GM23338 (cell line): ENCODE results near the gene BCAS3. TPM values are rescaled to one million over a fixed set of nuclear protein-coding genes. Genes with fewer than 3 reads are reported as not detected.

Source experiments
- ATAC-seq: fragments of 200-7000 bp; cut with Tn5 transposase; 3 replicates; pipeline ENCODE4 v1.9.1; 2020
- DNase-seq: peaks from one replicate; pipeline ENCODE4 v3.0.0-alpha.2; 2015; ENCODE audit warnings: low spot score
- H2AFZ ChIP-seq: fragments of 200-600 bp; sonication (generic); 2 replicates; pipeline ENCODE4 v1.8.0; 2016; ENCODE audit warnings: antibody characterized with exemption, mild to moderate bottlenecking, moderate library complexity
- H3F3A ChIP-seq: fragments of 200-600 bp; sonication (generic); replicated peaks from 2 replicates; pipeline ENCODE4 v1.8.0; 2017; ENCODE audit warnings: antibody characterized with exemption, mixed run types, low read depth
- H3K27ac ChIP-seq: fragments of 200-600 bp; sonication (generic); 2 replicates; pipeline ENCODE4 v1.6.1; 2016; ENCODE audit warnings: low read depth
- H3K27me3 ChIP-seq: fragments of 200-600 bp; sonication (generic); 2 replicates; pipeline ENCODE4 v1.8.0; 2016; ENCODE audit warnings: mild to moderate bottlenecking, mixed run types, moderate library complexity; ENCODE audit not compliant: insufficient read depth
- H3K36me3 ChIP-seq: fragments of 200-600 bp; sonication (generic); 2 replicates; pipeline ENCODE4 v1.8.0; 2016; ENCODE audit warnings: mild to moderate bottlenecking; ENCODE audit not compliant: insufficient read depth
- H3K4me1 ChIP-seq: fragments of 200-600 bp; sonication (generic); 2 replicates; pipeline ENCODE4 v1.8.0; 2016; ENCODE audit warnings: mild to moderate bottlenecking, moderate library complexity; ENCODE audit not compliant: insufficient read depth
- H3K4me2 ChIP-seq: fragments of 200-600 bp; sonication (generic); 2 replicates; pipeline ENCODE4 v1.7.1; 2017; ENCODE audit warnings: mixed run types
- H3K4me3 ChIP-seq: fragments of 200-600 bp; sonication (generic); 2 replicates; pipeline ENCODE4 v1.6.1; 2016; ENCODE audit warnings: mixed run types
- H3K79me2 ChIP-seq: fragments of 200-600 bp; sonication (generic); replicated peaks from 2 replicates; pipeline ENCODE4 v1.8.0; 2017; ENCODE audit warnings: mild to moderate bottlenecking; ENCODE audit not compliant: insufficient read depth
- H3K9me2 ChIP-seq: fragments of 200-600 bp; sonication (generic); 2 replicates; pipeline ENCODE4 v1.8.0; 2017; ENCODE audit not compliant: insufficient read depth
- H4K20me1 ChIP-seq: fragments of 200-600 bp; sonication (generic); replicated peaks from 2 replicates; pipeline ENCODE4 v1.8.0; 2017; ENCODE audit warnings: mild to moderate bottlenecking; ENCODE audit not compliant: insufficient read depth
- H3K27ac Mint-ChIP-seq: 2 replicates; pipeline ENCODE4 v1.8.0; 2020; ENCODE audit warnings: inconsistent platforms, mild to moderate bottlenecking, moderate library complexity, mixed read lengths
- H3K27me3 Mint-ChIP-seq: 3 replicates; pipeline ENCODE4 v1.8.0; 2022; ENCODE audit warnings: low read depth, mild to moderate bottlenecking, moderate library complexity, mixed read lengths, inconsistent platforms; ENCODE audit not compliant: insufficient read depth, poor library complexity
- H3K36me3 Mint-ChIP-seq: 3 replicates; pipeline ENCODE4 v1.8.0; 2021; ENCODE audit warnings: low read depth, mild to moderate bottlenecking, inconsistent platforms, moderate library complexity, mixed read lengths
- H3K4me1 Mint-ChIP-seq: 3 replicates; pipeline ENCODE4 v1.8.0; 2020; ENCODE audit warnings: mild to moderate bottlenecking, inconsistent platforms, mixed read lengths
- H3K4me3 Mint-ChIP-seq: 3 replicates; pipeline ENCODE4 v1.8.0; 2021; ENCODE audit warnings: moderate library complexity, mild to moderate bottlenecking, inconsistent platforms, mixed read lengths
- H3K9me3 Mint-ChIP-seq: 3 replicates; pipeline ENCODE4 v1.8.0; 2020; ENCODE audit warnings: moderate library complexity, mild to moderate bottlenecking, inconsistent platforms, mixed read lengths
- CREB1 ChIP-seq: fragments of 250-450 bp; sonication (Bioruptor Pico); IDR thresholded peaks from 2 replicates; pipeline ENCODE4 v1.5.0; 2020; ENCODE audit warnings: low read depth, mild to moderate bottlenecking, moderate library complexity
- CTCF ChIP-seq, 2 experiments: fragments of 200-600 bp in 1 of 2; sonication (generic) in 1 of 2; conservative IDR thresholded peaks; 2 replicates each; pipeline versions ENCODE4 v1.5.1 to v1.6.1; 2016 to 2017; ENCODE audit warnings: antibody characterized with exemption in 2 of 2, low read depth in 2 of 2, mild to moderate bottlenecking in 2 of 2, moderate library complexity in 1 of 2
- ETS1 ChIP-seq: IDR thresholded peaks from 2 replicates; pipeline ENCODE4 v1.6.1; 2016; ENCODE audit warnings: antibody characterized with exemption
- EZH2 ChIP-seq: fragments of 200-600 bp; sonication (generic); IDR thresholded peaks from one replicate; pipeline ENCODE4 v1.8.0; 2017; ENCODE audit warnings: antibody characterized with exemption, mild to moderate bottlenecking, low read depth; ENCODE audit not compliant: unreplicated experiment
- EZH2phosphoT487 ChIP-seq: fragments of 200-600 bp; sonication (generic); IDR thresholded peaks from one replicate; pipeline ENCODE4 v1.8.1; 2018; ENCODE audit warnings: antibody characterized with exemption; ENCODE audit not compliant: unreplicated experiment
- NANOG ChIP-seq: IDR thresholded peaks from 2 replicates; pipeline ENCODE4 v1.6.1; 2016; ENCODE audit warnings: antibody characterized with exemption, borderline replicate concordance
- POLR2AphosphoS5 ChIP-seq: IDR thresholded peaks from 2 replicates; pipeline ENCODE4 v1.6.1; 2016; ENCODE audit warnings: antibody characterized with exemption, low read depth
- REST ChIP-seq: IDR thresholded peaks from one replicate; pipeline ENCODE4 v1.6.1; 2018; ENCODE audit warnings: antibody characterized with exemption; ENCODE audit not compliant: unreplicated experiment
- STAT1 ChIP-seq: IDR thresholded peaks from one replicate; pipeline ENCODE4 v1.6.1; 2016; ENCODE audit warnings: antibody characterized with exemption; ENCODE audit not compliant: unreplicated experiment
- ZNF114 ChIP-seq: fragments of 250-450 bp; sonication (Bioruptor Pico); IDR thresholded peaks from 2 replicates; pipeline ENCODE4 v1.5.0; 2020; ENCODE audit warnings: mild to moderate bottlenecking, moderate library complexity
- ZNF331 ChIP-seq: fragments of 250-450 bp; sonication (Bioruptor Pico); IDR thresholded peaks from 2 replicates; pipeline ENCODE4 v1.5.0; 2020; ENCODE audit warnings: low read depth, mild to moderate bottlenecking, moderate library complexity
- ZNF462 ChIP-seq: fragments of 250-450 bp; sonication (Bioruptor Pico); IDR thresholded peaks from 2 replicates; pipeline ENCODE4 v1.5.0; 2020; ENCODE audit warnings: mild to moderate bottlenecking, moderate library complexity
- polyA plus RNA-seq: library from polyadenylated mRNA; unstranded; fragments of >200 nt; fragmentation: Nextera tagmentation; extraction: Ambion mirVana; gene quantifications from 2 replicates; pipeline ENCODE4 v1.2.1, GENCODE V29; 2016
- total RNA-seq: library from RNA; depleted of rRNA; stranded (reverse); fragments of >200 nt; shearing (Covaris generic); gene quantifications from 2 replicates; pipeline ENCODE4 v1.2.3, GENCODE V29; 2014

Gene BCAS3
- total and polyA plus RNA-seq, 2 experiments from 2014 or later = 8.2 to 28.0 TPM

- TF ChIP-seq REST = no peak
- no peak for TF ChIP-seq ZNF331 (CRISPR knock-in tag)
Observed at GRCh38 chr17:61345061-61345460, 667.4 kb downstream of the BCAS3 start (continued).

GRCh38 chr17:61345825-61346666, 668.4 kb downstream of the BCAS3 start:
- H3K9me3 Mint-ChIP-seq = no peaks in the 10 kb centered on the region
- no peak for TF ChIP-seq CTCF (conservative IDR thresholded peaks at IDR 0.05; ENCODE audit: low read depth in 2 of 2)
- no peak for TF ChIP-seq EZH2phosphoT487
- TF ChIP-seq ETS1 = no peak
- TF ChIP-seq EZH2 = no peak
- no peak for TF ChIP-seq ZNF331 (CRISPR knock-in tag)
- TF ChIP-seq ZNF114 = no peak
- TF ChIP-seq STAT1 = no peak
- no peak for TF ChIP-seq CREB1 (CRISPR knock-in tag)
- TF ChIP-seq POLR2AphosphoS5 = no peak
- TF ChIP-seq NANOG = no peak
- no peak for TF ChIP-seq ZNF462 (CRISPR knock-in tag)

More at GRCh38 chr17:61345825-61346666, 668.4 kb downstream of the BCAS3 start:
- no peak for ATAC-seq
- no peak overlapping the region for H3K4me3 Mint-ChIP-seq
- H3K79me2 ChIP-seq = no peaks in the 10 kb centered on the region
- no peaks in the 10 kb centered on the region; the same call in 1 of the 2 replicates for H3K4me1 ChIP-seq
- H3K27ac ChIP-seq = no peak overlapping the region
- H4K20me1 ChIP-seq = no peaks in the 10 kb centered on the region
- no peaks in the 10 kb centered on the region for H3K9me2 ChIP-seq
- H3K36me3 ChIP-seq = no peaks in the 10 kb centered on the region
- no peaks in the 10 kb centered on the region for H3K36me3 Mint-ChIP-seq
- no peaks in the 10 kb centered on the region for H3F3A ChIP-seq
- H3K27me3 ChIP-seq = no peaks in the 10 kb centered on the region
- H3K4me3 ChIP-seq = no peak overlapping the region
- peaks cover 1% of the 10 kb centered on the region for H3K27me3 Mint-ChIP-seq
- no peak overlapping the region for H3K27ac Mint-ChIP-seq
- no peak overlapping the region for H3K4me2 ChIP-seq
- no peaks in the 10 kb centered on the region for H3K4me1 Mint-ChIP-seq
- DNase-seq = no peak
- no peak overlapping the region for H2AFZ ChIP-seq
